Heart left ventricle (tissue), 16 donors: ENCODE results near the gene TLE4. TPM values are rescaled to one million over a fixed set of nuclear protein-coding genes. Genes with fewer than 3 reads are reported as not detected.

Source experiments
- ATAC-seq, 4 donors: fragments of 200-7000 bp; cut with Tn5 transposase; one replicate each; pipeline ENCODE4 v1.9.1; 2020 to 2022; ENCODE audit warnings: moderate library complexity in 4 of 4, mild to moderate bottlenecking in 3 of 4, moderate number of reproducible peaks in 1 of 4
- DNase-seq, 5 donors: peaks; one replicate each; pipeline ENCODE4 v3.0.0-alpha.2; 2020
- H3K27ac ChIP-seq, 12 donors: fragments of 200-600 bp; sonication (generic) in 4 of 12; one replicate each; pipeline versions ENCODE4 v1.5.0 to v1.8.0; 2016 to 2022; ENCODE audit warnings: mild to moderate bottlenecking in 2 of 12
- H3K27me3 ChIP-seq, 9 donors: fragments of 200-600 bp; sonication (generic) in 2 of 9; one replicate each; pipeline versions ENCODE4 v1.5.1 to v1.8.0; 2016 to 2022; ENCODE audit warnings: mild to moderate bottlenecking in 3 of 9
- H3K36me3 ChIP-seq, 9 donors: fragments of 200-600 bp; sonication (generic) in 2 of 9; one replicate each; pipeline versions ENCODE4 v1.5.0 to v1.8.0; 2018 to 2022; ENCODE audit warnings: mild to moderate bottlenecking in 2 of 9
- H3K4me1 ChIP-seq, 12 donors: fragments of 200-600 bp; sonication (generic) in 4 of 12; one replicate each; pipeline versions ENCODE4 v1.5.0 to v1.8.0; 2016 to 2022; ENCODE audit warnings: mild to moderate bottlenecking in 3 of 12
- H3K4me3 ChIP-seq, 12 donors: fragments of 200-600 bp; sonication (generic) in 4 of 12; one replicate each; pipeline versions ENCODE4 v1.5.0 to v1.8.0; 2017 to 2022; ENCODE audit warnings: mild to moderate bottlenecking in 9 of 12, moderate library complexity in 4 of 12
- H3K9me3 ChIP-seq, 12 donors: fragments of 200-600 bp; sonication (generic) in 4 of 12; one replicate each; pipeline versions ENCODE4 v1.5.0 to v1.8.0; 2016 to 2022; ENCODE audit warnings: mild to moderate bottlenecking in 1 of 12
- CTCF ChIP-seq, 12 donors: fragments of 200-600 bp; sonication (generic) in 4 of 12; IDR thresholded peaks; one replicate each; pipeline versions ENCODE4 v1.5.0 to v1.8.0; 2018 to 2022; ENCODE audit warnings: antibody characterized with exemption in 12 of 12, mild to moderate bottlenecking in 5 of 12
- POLR2A ChIP-seq, 2 donors: fragments of 450-650 bp; IDR thresholded peaks; one replicate each; pipeline ENCODE4 v1.6.1; 2017; ENCODE audit warnings: antibody characterized with exemption in 2 of 2, mild to moderate bottlenecking in 2 of 2, moderate library complexity in 2 of 2
- WGBS, 4 donors: extraction: QIAGEN DNeasy Blood & Tissue Kit in 2 of 4; methylation state at CpG; one replicate each; pipeline versions ENCODE4 v1.1.5 to v1.1.7; 2013 to 2018; 5-methylcytosine and 5-hydroxymethylcytosine counted together
- intact Hi-C, 10 donors: fragments of 100-400 bp; cut with DNase I; formaldehyde crosslinking; loops; one replicate each; pipeline versions ENCODE4 v1.11.1 to v1.14.2; 2022
- polyA plus RNA-seq, 2 donors: library from polyadenylated mRNA; stranded (reverse); fragments of 200-250 nt; gene quantifications; one replicate each; pipeline ENCODE4 v1.2.3, GENCODE V29; 2013
- total RNA-seq, 9 donors: library from RNA; depleted of rRNA in 2 of 9; stranded (reverse); fragments of >200 nt in 2 of 9; fragmentation: NEBNext Ultra II Directional in 3 of 9; extraction: Animal tissue kit (Norgen Biotek cat#: 25700) in 3 of 9; gene quantifications; one replicate each; pipeline versions ENCODE4 v1.1.0 to v1.2.4, GENCODE V29; 2016 to 2023
- donor health status: ischemic (EF 13 %, LVEDD 7.1; RV severe dilation, severe dysfunction).
- donor health status: healthy with polysubstance abuse.
- donor health status: DM: no; HTN: yes; CAD: no.
- donor health status: DM: no; HTN: no; CAD: no.
- donor health status: ischemic (EF 25% LVEDD 6.9; RV normal size, moderate dysfunction).
- donor health status: ischemic (EF 25% LVEDD 5.7; RV mildly dilated, moderate dysfunction).
- donor health status: healthy.
- donor health status: DM: yes; HTN: yes; CAD: no.
- donor health status: ischemic (EF 35%, LVEDD 5.7; RV mildly dilated, moderate dysfunction).
- donor health status: nonischemic (EF 11% LVEDD 7.7; RV severe dilation, severe dysfunction).
- donor health status: DM: yes; HTN: yes; CAD: no.
- donor health status: PGD.
- donor health status: ischemic (EF 29% LVEDD 5.4; RV normal size, mild dysfunction).
- donor health status: nonischemic (EF 23%, LVEDD 6.1; RV moderate dilation, normal function).

TLE4 gene
- total and polyA plus RNA-seq, 11 donors: 3.7 to 23.9 (median 13.8) TPM

- H3K27ac ChIP-seq: peak overlapping the region in 1 of 12 donors; percentile 33
- intact Hi-C loops: loop anchor here in 1 of 10 donors (10.0 kb wide), 1 partner anchor 606 kb away; no protein-coding TSS in a partner anchor
These were observed 3.2 kb upstream of the TLE4 start for GRCh38 chr9:79568337-79569101.

GRCh38 chr9:79569814-79570447, 1.8 kb upstream of the TLE4 start:
- Histone ChIP-seq H3K27ac (peak overlapping the region in 1 of 12 donors; percentile 97), H3K4me3 (peak overlapping the region; percentile 54 to 93 (median 72)), H3K4me1 (peaks cover 0 to 32% (median 9%) of the 10 kb centered on the region in 12 donors), H3K9me3 (peaks cover 0 to 5% (median 0%) of the 10 kb centered on the region in 12 donors), H3K36me3 (no peaks in the 10 kb centered on the region), H3K27me3 (peaks cover 0 to 5% (median 0%) of the 10 kb centered on the region in 9 donors)
- no peak for TF ChIP-seq POLR2A (IDR thresholded peaks at IDR 0.05)
- no peak for TF ChIP-seq CTCF (IDR thresholded peaks at IDR 0.05)
- no peak for DNase-seq
- WGBS, 4 donors: 17 to 28% (median 21%) methylated on average over 18 of the region's 18 CpGs
- ATAC-seq: no peak
- intact Hi-C loops: loop anchor here in 6 of 10 donors (5.0 to 10.0 kb wide), 7 partner anchors 92 to 605 kb away; no protein-coding TSS in a partner anchor

More at GRCh38 chr9:79568337-79569101, 3.2 kb upstream of the TLE4 start:
- Histone ChIP-seq H3K27me3 (peaks cover 0 to 5% (median 0%) of the 10 kb centered on the region in 9 donors), H3K4me3 (no peak overlapping the region), H3K9me3 (peaks cover 0 to 5% (median 0%) of the 10 kb centered on the region in 12 donors), H3K36me3 (no peaks in the 10 kb centered on the region), H3K4me1 (peaks cover 0 to 23% (median 4%) of the 10 kb centered on the region in 12 donors)
- TF ChIP-seq POLR2A (IDR thresholded peaks at IDR 0.05) (no peak), CTCF (IDR thresholded peaks at IDR 0.05) (no peak)
- DNase-seq (no peak), ATAC-seq (no peak)
- 74 to 77% (median 75%) methylated on average over 7 of the region's 7 CpGs for WGBS, 4 donors

- Histone ChIP-seq H3K4me1 (peaks cover 0 to 39% (median 13%) of the 10 kb centered on the region in 12 donors), H3K9me3 (peaks cover 0 to 5% (median 0%) of the 10 kb centered on the region in 12 donors), H3K36me3 (no peaks in the 10 kb centered on the region), H3K4me3 (peak overlapping the region; percentile 54 to 93 (median 72)), H3K27me3 (peaks cover 0 to 5% (median 0%) of the 10 kb centered on the region in 9 donors), H3K27ac (peak overlapping the region in 10 of 12 donors; percentile 6 to 97 (median 61))
- 0 to 1% (median 0%) methylated on average over 41 to 69 of the region's 69 CpGs for WGBS, 4 donors
- peak; percentile 31 to 69 (median 37) for DNase-seq
- ATAC-seq: peak in 1 of 4 donors; percentile 1
- peak in 1 of 2 donors; percentile 8 for TF ChIP-seq POLR2A (IDR thresholded peaks at IDR 0.05)
- TF ChIP-seq CTCF (IDR thresholded peaks at IDR 0.05): no peak
- intact Hi-C loops: loop anchor here in 6 of 10 donors (5.0 to 10.0 kb wide), 6 partner anchors 92 to 232 kb away; no protein-coding TSS in a partner anchor
These were observed 1.1 kb upstream of the TLE4 start for GRCh38 chr9:79570448-79571308.
